ENCODE measurements around the gene MALAT1.
A peak's percentile ranks its signal among the peaks of the same experiment; 100 is the strongest.

MALAT1 gene

GRCh38 chr11:65530157-65530496, 31.3 kb downstream of the MALAT1 start:
- no peaks in the 10 kb centered on the region for H3K27me3 ChIP-seq (ENCODE audit: control insufficient read depth in 1 of 2, insufficient read depth in 2 of 2, low read length in 2 of 2)
- no peak overlapping the region for H3K27ac ChIP-seq (ENCODE audit: low read depth, low read length)
- no peak overlapping the region for H3K9ac ChIP-seq (ENCODE audit: low read depth in 1 of 2, low read length in 2 of 2)
- H3K9me3 ChIP-seq (ENCODE audit: control insufficient read depth in 1 of 2, low read length in 2 of 2): no peaks in the 10 kb centered on the region
- no peak overlapping the region for H3K4me3 ChIP-seq (ENCODE audit: low read depth in 1 of 2, low read length in 2 of 2)
- peaks cover 10 to 17% of the 10 kb centered on the region in 2 donors for H3K4me1 ChIP-seq (ENCODE audit: control insufficient read depth in 1 of 2, insufficient read depth in 2 of 2, low read length in 2 of 2)
- H3K36me3 ChIP-seq (ENCODE audit: control insufficient read depth in 1 of 2, insufficient read depth in 2 of 2, low read length in 2 of 2): peaks cover 25 to 55% of the 10 kb centered on the region in 2 donors

DNA sequence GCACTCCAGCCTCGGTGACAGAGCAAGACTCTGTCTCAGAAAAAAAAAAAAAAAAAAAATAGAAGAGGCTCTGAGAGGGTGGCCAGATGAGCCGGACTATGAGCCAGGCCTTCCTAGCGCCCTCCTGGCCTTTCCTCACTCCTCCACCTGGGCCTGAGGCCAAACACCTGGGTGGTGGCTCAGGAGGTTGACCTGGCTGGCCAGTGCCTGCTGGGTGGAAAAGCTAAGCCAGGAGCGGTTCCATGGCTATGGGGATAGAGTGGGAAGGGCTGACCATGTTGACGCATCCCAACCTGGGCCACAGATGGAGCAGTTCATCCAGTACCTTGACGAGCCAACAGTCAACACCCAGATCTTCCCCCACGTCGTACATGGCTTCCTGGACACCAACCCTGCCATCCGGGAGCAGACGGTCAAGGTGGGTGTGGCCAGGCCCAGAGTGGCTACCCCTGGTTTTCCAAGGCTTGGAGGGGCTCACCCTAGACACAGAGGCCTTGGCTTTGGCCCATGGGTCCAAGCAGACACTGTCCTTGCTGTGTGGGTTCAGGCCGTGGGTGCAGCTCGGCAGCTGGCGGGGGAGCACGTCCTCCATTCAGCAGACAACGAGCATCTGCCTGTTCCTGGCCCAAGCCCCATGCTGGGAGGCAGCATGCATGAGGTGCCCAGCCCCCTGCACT, 33.7 kb downstream of the MALAT1 start:
- Histone ChIP-seq H3K9ac (ENCODE audit: low read depth in 1 of 2, low read length in 2 of 2) (no peak overlapping the region), H3K36me3 (ENCODE audit: control insufficient read depth in 1 of 2, insufficient read depth in 2 of 2, low read length in 2 of 2) (peaks cover 25 to 69% of the 10 kb centered on the region in 2 donors), H3K27me3 (ENCODE audit: control insufficient read depth in 1 of 2, insufficient read depth in 2 of 2, low read length in 2 of 2) (no peaks in the 10 kb centered on the region), H3K4me1 (ENCODE audit: control insufficient read depth in 1 of 2, insufficient read depth in 2 of 2, low read length in 2 of 2) (no peaks in the 10 kb centered on the region), H3K27ac (ENCODE audit: low read depth, low read length) (no peak overlapping the region), H3K4me3 (ENCODE audit: low read depth in 1 of 2, low read length in 2 of 2) (no peak overlapping the region), H3K9me3 (ENCODE audit: control insufficient read depth in 1 of 2, low read length in 2 of 2) (no peaks in the 10 kb centered on the region)

GRCh38 chr11:65535102-65535501, 36.3 kb downstream of the MALAT1 start:
- Histone ChIP-seq H3K36me3 (ENCODE audit: control insufficient read depth in 1 of 2, insufficient read depth in 2 of 2, low read length in 2 of 2) (peaks cover 28 to 67% of the 10 kb centered on the region in 2 donors), H3K9ac (ENCODE audit: low read depth in 1 of 2, low read length in 2 of 2) (no peak overlapping the region)

DNA sequence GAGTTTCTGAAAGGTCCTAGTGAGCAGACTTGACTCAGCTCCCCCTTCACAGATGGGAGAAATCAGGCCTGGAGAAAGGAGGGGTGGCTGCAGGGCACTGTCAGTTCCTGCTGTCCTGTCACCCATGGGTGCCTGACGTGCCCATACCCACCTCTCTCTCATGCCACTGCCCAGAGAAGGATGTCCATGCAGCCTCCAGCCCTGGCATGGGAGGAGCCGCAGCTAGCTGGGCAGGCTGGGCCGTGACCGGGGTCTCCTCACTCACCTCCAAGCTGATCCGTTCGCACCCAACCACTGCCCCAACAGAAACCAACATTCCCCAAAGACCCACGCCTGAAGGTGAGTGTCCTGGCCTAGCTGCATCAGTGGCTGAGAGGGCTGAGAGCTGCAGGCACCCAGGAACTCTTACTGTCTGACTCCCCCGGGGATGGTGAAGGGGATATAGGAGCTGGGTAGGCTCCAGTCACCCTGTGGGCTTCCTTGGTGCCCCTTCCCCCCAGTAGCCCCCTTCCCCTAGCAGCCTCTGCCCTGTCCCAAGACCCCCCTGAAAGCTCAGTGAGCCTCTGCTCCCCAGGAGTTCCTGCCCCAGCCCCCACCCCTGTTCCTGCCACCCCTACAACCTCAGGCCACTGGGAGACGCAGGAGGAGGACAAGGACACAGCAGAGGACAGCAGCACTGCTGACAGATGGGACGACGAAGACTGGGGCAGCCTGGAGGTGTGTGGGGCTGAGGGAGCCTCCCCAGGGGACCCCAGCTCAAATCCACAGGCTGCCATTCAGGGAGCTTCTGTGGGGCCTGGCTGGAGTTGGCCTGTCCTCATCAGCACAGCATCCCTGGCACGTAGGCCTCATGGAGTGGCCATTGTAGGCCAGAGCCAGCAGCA, 37.8 kb downstream of the MALAT1 start:
- Histone ChIP-seq H3K4me1 (ENCODE audit: control insufficient read depth in 1 of 2, insufficient read depth in 2 of 2, low read length in 2 of 2) (peaks cover 9 to 12% of the 10 kb centered on the region in 2 donors), H3K9ac (ENCODE audit: low read depth in 1 of 2, low read length in 2 of 2) (no peak overlapping the region), H3K36me3 (ENCODE audit: control insufficient read depth in 1 of 2, insufficient read depth in 2 of 2, low read length in 2 of 2) (peaks cover 14 to 51% of the 10 kb centered on the region in 2 donors), H3K4me3 (ENCODE audit: low read depth in 1 of 2, low read length in 2 of 2) (no peak overlapping the region), H3K27me3 (ENCODE audit: control insufficient read depth in 1 of 2, insufficient read depth in 2 of 2, low read length in 2 of 2) (no peaks in the 10 kb centered on the region), H3K9me3 (ENCODE audit: control insufficient read depth in 1 of 2, low read length in 2 of 2) (no peaks in the 10 kb centered on the region), H3K27ac (ENCODE audit: low read depth, low read length) (no peak overlapping the region)

More at GRCh38 chr11:65535102-65535501, 36.3 kb downstream of the MALAT1 start:
- no peaks in the 10 kb centered on the region for H3K9me3 ChIP-seq (ENCODE audit: control insufficient read depth in 1 of 2, low read length in 2 of 2)
- H3K27me3 ChIP-seq (ENCODE audit: control insufficient read depth in 1 of 2, insufficient read depth in 2 of 2, low read length in 2 of 2): no peaks in the 10 kb centered on the region
- no peak overlapping the region for H3K4me3 ChIP-seq (ENCODE audit: low read depth in 1 of 2, low read length in 2 of 2)
- H3K4me1 ChIP-seq (ENCODE audit: control insufficient read depth in 1 of 2, insufficient read depth in 2 of 2, low read length in 2 of 2): peaks cover 0 to 5% of the 10 kb centered on the region in 2 donors
- H3K27ac ChIP-seq (ENCODE audit: low read depth, low read length): no peak overlapping the region

- Histone ChIP-seq H3K4me3 (ENCODE audit: low read depth in 1 of 2, low read length in 2 of 2) (no peak overlapping the region), H3K27ac (ENCODE audit: low read depth, low read length) (no peak overlapping the region), H3K27me3 (ENCODE audit: control insufficient read depth in 1 of 2, insufficient read depth in 2 of 2, low read length in 2 of 2) (no peaks in the 10 kb centered on the region), H3K9me3 (ENCODE audit: control insufficient read depth in 1 of 2, low read length in 2 of 2) (no peaks in the 10 kb centered on the region), H3K4me1 (ENCODE audit: control insufficient read depth in 1 of 2, insufficient read depth in 2 of 2, low read length in 2 of 2) (peaks cover 12 to 17% of the 10 kb centered on the region in 2 donors), H3K9ac (ENCODE audit: low read depth in 1 of 2, low read length in 2 of 2) (no peak overlapping the region), H3K36me3 (ENCODE audit: control insufficient read depth in 1 of 2, insufficient read depth in 2 of 2, low read length in 2 of 2) (peaks cover 11 to 47% of the 10 kb centered on the region in 2 donors)
Measured at GRCh38 chr11:65537296-65537597, 38.4 kb downstream of the MALAT1 start.

DNA sequence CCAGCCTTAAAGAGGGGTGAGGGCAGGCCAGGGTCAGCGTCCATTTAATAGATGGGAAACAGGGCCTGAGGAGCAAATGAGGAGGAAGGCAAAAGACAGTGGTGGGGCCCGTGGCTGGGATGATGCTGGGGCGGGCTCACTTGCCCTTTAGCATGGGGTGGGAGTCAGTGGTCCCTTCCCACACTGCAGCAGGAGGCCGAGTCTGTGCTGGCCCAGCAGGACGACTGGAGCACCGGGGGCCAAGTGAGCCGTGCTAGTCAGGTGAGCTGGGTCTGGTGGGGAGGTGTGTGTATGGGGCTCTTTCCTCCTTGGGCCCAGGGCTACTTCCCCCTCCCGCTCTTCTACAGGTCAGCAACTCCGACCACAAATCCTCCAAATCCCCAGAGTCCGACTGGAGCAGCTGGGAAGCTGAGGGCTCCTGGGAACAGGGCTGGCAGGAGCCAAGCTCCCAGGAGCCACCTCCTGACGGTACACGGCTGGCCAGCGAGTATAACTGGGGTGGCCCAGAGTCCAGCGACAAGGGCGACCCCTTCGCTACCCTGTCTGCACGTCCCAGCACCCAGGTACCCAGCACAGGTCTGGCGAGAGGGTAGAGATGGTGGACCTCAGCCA, 38.9 kb downstream of the MALAT1 start:
- H3K27ac ChIP-seq (ENCODE audit: low read depth, low read length): no peak overlapping the region
- peaks cover 12 to 17% of the 10 kb centered on the region in 2 donors for H3K4me1 ChIP-seq (ENCODE audit: control insufficient read depth in 1 of 2, insufficient read depth in 2 of 2, low read length in 2 of 2)
- H3K4me3 ChIP-seq (ENCODE audit: low read depth in 1 of 2, low read length in 2 of 2): no peak overlapping the region
- no peaks in the 10 kb centered on the region for H3K27me3 ChIP-seq (ENCODE audit: control insufficient read depth in 1 of 2, insufficient read depth in 2 of 2, low read length in 2 of 2)
- no peak overlapping the region for H3K9ac ChIP-seq (ENCODE audit: low read depth in 1 of 2, low read length in 2 of 2)
- no peaks in the 10 kb centered on the region for H3K9me3 ChIP-seq (ENCODE audit: control insufficient read depth in 1 of 2, low read length in 2 of 2)
- H3K36me3 ChIP-seq (ENCODE audit: control insufficient read depth in 1 of 2, insufficient read depth in 2 of 2, low read length in 2 of 2): peaks cover 7 to 45% of the 10 kb centered on the region in 2 donors

DNA sequence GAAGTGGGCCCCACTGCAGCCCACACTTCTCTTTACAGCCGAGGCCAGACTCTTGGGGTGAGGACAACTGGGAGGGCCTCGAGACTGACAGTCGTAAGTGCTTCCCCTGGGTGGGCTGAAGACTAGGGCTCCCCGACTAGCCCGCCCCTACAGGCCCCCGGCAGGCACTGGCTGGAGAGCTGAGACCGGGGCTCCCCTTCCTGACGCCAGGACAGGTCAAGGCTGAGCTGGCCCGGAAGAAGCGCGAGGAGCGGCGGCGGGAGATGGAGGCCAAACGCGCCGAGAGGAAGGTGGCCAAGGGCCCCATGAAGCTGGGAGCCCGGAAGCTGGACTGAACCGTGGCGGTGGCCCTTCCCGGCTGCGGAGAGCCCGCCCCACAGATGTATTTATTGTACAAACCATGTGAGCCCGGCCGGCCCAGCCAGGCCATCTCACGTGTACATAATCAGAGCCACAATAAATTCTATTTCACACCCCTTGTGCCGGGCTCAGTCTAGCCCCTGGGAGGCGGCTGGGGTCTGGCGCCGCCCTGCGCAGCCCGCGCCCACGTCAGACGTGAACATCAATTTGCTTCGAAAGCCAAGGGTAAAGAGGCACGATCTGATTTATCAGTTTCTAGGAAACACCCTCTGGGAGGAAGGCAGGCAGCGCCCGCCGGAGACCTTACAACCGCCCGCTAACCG, 39.5 kb downstream of the MALAT1 start:
- no peaks in the 10 kb centered on the region for H3K9me3 ChIP-seq (ENCODE audit: control insufficient read depth in 1 of 2, low read length in 2 of 2)
- no peak overlapping the region for H3K4me3 ChIP-seq (ENCODE audit: low read depth in 1 of 2, low read length in 2 of 2)
- no peaks in the 10 kb centered on the region for H3K27me3 ChIP-seq (ENCODE audit: control insufficient read depth in 1 of 2, insufficient read depth in 2 of 2, low read length in 2 of 2)
- H3K4me1 ChIP-seq (ENCODE audit: control insufficient read depth in 1 of 2, insufficient read depth in 2 of 2, low read length in 2 of 2): peaks cover 12 to 17% of the 10 kb centered on the region in 2 donors
- no peak overlapping the region for H3K9ac ChIP-seq (ENCODE audit: low read depth in 1 of 2, low read length in 2 of 2)
- H3K36me3 ChIP-seq (ENCODE audit: control insufficient read depth in 1 of 2, insufficient read depth in 2 of 2, low read length in 2 of 2): peaks cover 3 to 43% of the 10 kb centered on the region in 2 donors
- H3K27ac ChIP-seq (ENCODE audit: low read depth, low read length): no peak overlapping the region

DNA sequence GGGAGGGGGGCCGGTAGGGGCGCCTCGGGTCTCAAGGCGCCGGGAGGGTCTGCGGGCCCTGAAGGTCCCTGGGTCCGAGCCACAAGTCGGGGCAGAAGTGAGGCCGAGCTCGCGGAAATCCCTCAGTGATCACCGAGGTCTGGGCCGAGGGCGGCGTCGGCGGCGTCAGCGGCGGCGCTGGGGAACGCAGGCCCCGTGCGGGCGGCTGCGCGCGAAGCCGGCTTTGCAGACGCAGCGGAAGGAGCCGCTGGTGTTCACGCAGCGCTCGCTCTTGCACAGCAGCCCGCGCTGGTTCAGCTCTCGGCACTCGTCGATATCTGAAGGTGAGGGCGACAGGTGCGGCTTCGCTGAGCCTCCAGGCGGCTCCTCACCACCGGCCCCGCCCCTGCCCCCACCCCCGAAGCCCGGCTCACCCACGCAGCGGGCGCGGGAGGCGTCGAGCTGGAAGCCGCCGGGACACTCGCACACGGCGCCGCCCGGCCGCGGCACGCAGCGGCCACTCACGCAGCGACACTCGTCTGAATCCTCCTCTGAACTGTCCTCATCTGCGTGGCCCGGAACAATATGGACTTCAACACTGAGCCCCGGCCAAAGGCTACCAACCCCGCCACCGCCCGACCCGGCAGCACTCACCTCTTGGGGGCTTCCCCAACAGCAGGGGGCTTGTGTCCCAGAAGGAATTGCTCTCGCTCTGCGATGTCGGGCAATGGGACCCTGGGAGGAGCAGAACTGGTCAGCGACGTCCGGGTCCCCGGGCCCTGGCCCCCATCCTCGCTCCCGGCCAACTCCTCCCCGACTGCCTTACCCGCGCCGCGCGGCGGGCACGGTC, 40.3 kb downstream of the MALAT1 start:
- peak overlapping the region in 1 of 2 donors; percentile 49 for H3K9ac ChIP-seq (ENCODE audit: low read depth in 1 of 2, low read length in 2 of 2)
- peaks cover 12 to 17% of the 10 kb centered on the region in 2 donors for H3K4me1 ChIP-seq (ENCODE audit: control insufficient read depth in 1 of 2, insufficient read depth in 2 of 2, low read length in 2 of 2)
- H3K27me3 ChIP-seq (ENCODE audit: control insufficient read depth in 1 of 2, insufficient read depth in 2 of 2, low read length in 2 of 2): no peaks in the 10 kb centered on the region
- H3K9me3 ChIP-seq (ENCODE audit: control insufficient read depth in 1 of 2, low read length in 2 of 2): no peaks in the 10 kb centered on the region
- peaks cover 3 to 41% of the 10 kb centered on the region in 2 donors for H3K36me3 ChIP-seq (ENCODE audit: control insufficient read depth in 1 of 2, insufficient read depth in 2 of 2, low read length in 2 of 2)
- H3K27ac ChIP-seq (ENCODE audit: low read depth, low read length): peak overlapping the region; percentile 89
- H3K4me3 ChIP-seq (ENCODE audit: low read depth in 1 of 2, low read length in 2 of 2): peak overlapping the region; percentile 84 to 89

GRCh38 chr11:65539744-65540289, 41.0 kb downstream of the MALAT1 start:
- Histone ChIP-seq H3K4me3 (ENCODE audit: low read depth in 1 of 2, low read length in 2 of 2) (peak overlapping the region; percentile 84 to 89), H3K9ac (ENCODE audit: low read depth in 1 of 2, low read length in 2 of 2) (peak overlapping the region; percentile 49 to 74), H3K9me3 (ENCODE audit: control insufficient read depth in 1 of 2, low read length in 2 of 2) (no peaks in the 10 kb centered on the region), H3K27me3 (ENCODE audit: control insufficient read depth in 1 of 2, insufficient read depth in 2 of 2, low read length in 2 of 2) (no peaks in the 10 kb centered on the region), H3K36me3 (ENCODE audit: control insufficient read depth in 1 of 2, insufficient read depth in 2 of 2, low read length in 2 of 2) (peaks cover 3 to 41% of the 10 kb centered on the region in 2 donors), H3K4me1 (ENCODE audit: control insufficient read depth in 1 of 2, insufficient read depth in 2 of 2, low read length in 2 of 2) (peaks cover 12 to 17% of the 10 kb centered on the region in 2 donors), H3K27ac (ENCODE audit: low read depth, low read length) (peak overlapping the region; percentile 89)
